Type B pancreatic cell (in vitro differentiated cells): ENCODE measurements around the gene EMILIN2. TPM values are rescaled to one million over a fixed set of nuclear protein-coding genes. Genes with fewer than 3 reads are reported as not detected.
"Not testable (repeated sequence)": the region's sequence is repeated elsewhere in the genome, so short reads cannot be mapped to it uniquely, and the experiment has no call there.

ENCODE experiments used
- DNase-seq: peaks from one replicate; pipeline ENCODE4 v3.0.0; 2021; ENCODE audit warnings: mixed read lengths; ENCODE audit not compliant: unreplicated experiment; ENCODE audit errors: extremely low spot score
- H3K27ac Mint-ChIP-seq: 2 replicates; pipeline ENCODE4 v1.8.0; 2021; ENCODE audit warnings: mild to moderate bottlenecking, mixed read lengths
- H3K27me3 Mint-ChIP-seq: 2 replicates; pipeline ENCODE4 v1.8.0; 2021; ENCODE audit warnings: mixed read lengths
- H3K36me3 Mint-ChIP-seq: 2 replicates; pipeline ENCODE4 v1.8.0; 2021; ENCODE audit warnings: mixed read lengths
- H3K4me1 Mint-ChIP-seq: one replicate; pipeline ENCODE4 v1.8.0; 2021; ENCODE audit warnings: mixed read lengths; ENCODE audit not compliant: unreplicated experiment
- H3K4me3 Mint-ChIP-seq: 2 replicates; pipeline ENCODE4 v1.8.0; 2021; ENCODE audit warnings: mild to moderate bottlenecking, mixed read lengths
- H3K9me3 Mint-ChIP-seq: 2 replicates; pipeline ENCODE4 v1.8.0; 2021; ENCODE audit warnings: mixed read lengths
- total RNA-seq: library from RNA; stranded (reverse); gene quantifications from 2 replicates; pipeline ENCODE4 v1.2.1, GENCODE V29; 2021; ENCODE audit warnings: low replicate concordance
- TF ChIP-seq, protein P1 (sequence below): fragments of 200-600 bp; sonication (generic); conservative IDR thresholded peaks from 2 replicates; pipeline ENCODE4 v1.5.0; 2021; ENCODE audit warnings: antibody characterized with exemption, mild to moderate bottlenecking

The EMILIN2 gene
- total RNA-seq, 1 donor from 2014 or later: 9.4 TPM

- DNase-seq: no peak
- Mint-ChIP-seq H3K27me3 (peaks cover 72% of the 10 kb centered on the region), H3K27ac (peak overlapping the region; percentile 72), H3K4me3 (peak overlapping the region; percentile 92), H3K9me3 (no peaks in the 10 kb centered on the region), H3K36me3 (no peaks in the 10 kb centered on the region), H3K4me1 (peaks cover 18% of the 10 kb centered on the region)
- TF ChIP-seq, protein P1, sequence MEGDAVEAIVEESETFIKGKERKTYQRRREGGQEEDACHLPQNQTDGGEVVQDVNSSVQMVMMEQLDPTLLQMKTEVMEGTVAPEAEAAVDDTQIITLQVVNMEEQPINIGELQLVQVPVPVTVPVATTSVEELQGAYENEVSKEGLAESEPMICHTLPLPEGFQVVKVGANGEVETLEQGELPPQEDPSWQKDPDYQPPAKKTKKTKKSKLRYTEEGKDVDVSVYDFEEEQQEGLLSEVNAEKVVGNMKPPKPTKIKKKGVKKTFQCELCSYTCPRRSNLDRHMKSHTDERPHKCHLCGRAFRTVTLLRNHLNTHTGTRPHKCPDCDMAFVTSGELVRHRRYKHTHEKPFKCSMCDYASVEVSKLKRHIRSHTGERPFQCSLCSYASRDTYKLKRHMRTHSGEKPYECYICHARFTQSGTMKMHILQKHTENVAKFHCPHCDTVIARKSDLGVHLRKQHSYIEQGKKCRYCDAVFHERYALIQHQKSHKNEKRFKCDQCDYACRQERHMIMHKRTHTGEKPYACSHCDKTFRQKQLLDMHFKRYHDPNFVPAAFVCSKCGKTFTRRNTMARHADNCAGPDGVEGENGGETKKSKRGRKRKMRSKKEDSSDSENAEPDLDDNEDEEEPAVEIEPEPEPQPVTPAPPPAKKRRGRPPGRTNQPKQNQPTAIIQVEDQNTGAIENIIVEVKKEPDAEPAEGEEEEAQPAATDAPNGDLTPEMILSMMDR: no peak
Observed at GRCh38 chr18:2848247-2849246, 1.7 kb downstream of the EMILIN2 start.

DNA sequence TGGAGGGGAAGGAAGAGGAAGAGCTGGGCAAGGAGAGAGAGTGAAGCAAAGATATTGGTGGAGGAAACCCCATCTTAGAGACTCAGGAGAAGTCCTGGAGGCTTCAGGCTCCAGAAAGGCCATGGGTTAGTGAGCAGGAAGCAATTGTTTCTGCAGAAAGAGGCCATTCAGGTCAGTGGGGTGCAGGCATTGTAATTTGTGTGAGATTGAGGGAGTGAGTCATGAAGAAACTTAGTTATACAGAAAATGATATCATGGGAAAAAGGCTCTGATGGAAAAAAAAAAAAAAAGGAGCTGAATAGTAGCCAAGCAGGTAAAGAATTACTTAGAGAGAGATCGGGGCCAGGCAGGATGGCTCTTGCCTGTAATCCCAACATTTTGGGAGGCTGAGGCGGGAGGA lies 4.0 kb downstream of the EMILIN2 start:
- Mint-ChIP-seq H3K4me3 (no peak overlapping the region), H3K36me3 (no peaks in the 10 kb centered on the region), H3K4me1 (peaks cover 33% of the 10 kb centered on the region), H3K27me3 (peaks cover 69% of the 10 kb centered on the region), H3K27ac (no peak overlapping the region), H3K9me3 (no peaks in the 10 kb centered on the region)
- TF ChIP-seq, protein P1: no peak
- DNase-seq: no peak

DNA sequence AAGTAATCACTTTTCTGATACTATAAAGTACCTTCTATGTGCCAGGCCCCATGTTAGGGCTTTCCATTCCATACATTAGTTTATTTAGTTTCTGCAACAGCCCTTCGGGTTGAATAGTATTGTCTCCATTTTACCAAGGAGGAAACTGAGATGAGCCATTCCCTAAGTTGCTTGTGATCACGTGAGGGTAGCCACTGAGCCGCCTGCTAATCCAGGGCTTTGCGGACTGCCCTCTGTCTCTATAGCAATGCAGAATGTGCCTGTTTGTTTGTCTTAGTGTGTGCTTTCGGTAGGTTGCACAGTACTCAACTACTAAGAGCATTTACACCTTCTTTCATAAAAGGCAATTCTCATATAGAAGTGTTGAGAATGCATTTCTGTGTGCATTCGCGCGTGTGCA lies 5.0 kb downstream of the EMILIN2 start:
- Mint-ChIP-seq H3K9me3 (no peaks in the 10 kb centered on the region), H3K36me3 (no peaks in the 10 kb centered on the region), H3K27me3 (peaks cover 66% of the 10 kb centered on the region), H3K4me1 (peaks cover 33% of the 10 kb centered on the region), H3K4me3 (no peak overlapping the region), H3K27ac (no peak overlapping the region)
- DNase-seq: no peak
- TF ChIP-seq, protein P1: no peak

- not testable (repeated sequence) for H3K4me3 Mint-ChIP-seq, DNase-seq, H3K9me3 Mint-ChIP-seq, H3K36me3 Mint-ChIP-seq, H3K27ac Mint-ChIP-seq
- peaks cover 70% of the 10 kb centered on the region for H3K27me3 Mint-ChIP-seq
- H3K4me1 Mint-ChIP-seq: peaks cover 40% of the 10 kb centered on the region
Observed at GRCh38 chr18:2852460-2852859, 5.7 kb downstream of the EMILIN2 start.

DNA sequence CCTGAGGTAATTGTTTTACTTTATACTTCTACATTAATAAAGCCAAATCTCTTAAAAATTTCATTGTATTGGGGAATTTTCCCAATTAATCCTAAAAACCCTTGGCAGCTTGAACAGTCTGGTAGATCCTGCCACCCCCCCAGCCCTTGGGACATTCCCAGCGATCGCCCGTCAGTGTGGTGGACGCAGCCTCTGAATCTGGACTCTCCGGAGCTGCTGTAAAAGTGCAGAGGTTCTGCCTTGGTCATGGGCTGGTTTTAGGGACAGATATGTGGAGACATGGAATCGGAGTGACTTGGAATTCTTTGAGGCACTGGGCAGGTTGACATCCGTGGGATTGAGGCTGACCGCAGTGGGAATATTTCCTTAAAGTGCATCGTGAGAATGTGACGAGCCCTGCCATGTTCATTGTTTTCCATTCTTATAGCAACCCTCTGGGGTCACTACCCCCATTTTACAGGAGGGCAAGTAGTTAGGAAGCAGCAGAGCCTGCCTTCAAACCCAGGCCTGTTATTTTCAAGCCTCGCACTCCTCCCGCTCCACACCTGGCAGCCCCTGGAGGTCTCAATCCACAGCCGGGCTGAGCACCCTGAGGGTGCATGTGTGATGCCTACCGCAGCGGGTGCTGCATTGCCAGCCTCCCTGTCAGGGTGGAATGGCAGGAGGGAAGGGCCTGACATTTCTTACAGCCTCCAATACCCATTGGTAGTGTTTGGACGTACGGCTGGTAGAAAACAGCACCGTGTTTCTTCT lies 6.5 kb downstream of the EMILIN2 start:
- Mint-ChIP-seq H3K27me3 (peaks cover 62% of the 10 kb centered on the region), H3K4me1 (peaks cover 39% of the 10 kb centered on the region), H3K4me3 (no peak overlapping the region), H3K36me3 (no peaks in the 10 kb centered on the region), H3K27ac (no peak overlapping the region), H3K9me3 (no peaks in the 10 kb centered on the region)
- TF ChIP-seq, protein P1: no peak
- no peak for DNase-seq
